Fibroblast of skin of back (primary cell): ENCODE data around the gene CASKIN2.
"Not testable (repeated sequence)": the region's sequence is repeated elsewhere in the genome, so short reads cannot be mapped to it uniquely, and the experiment has no call there.

Experiments
- DNase-seq: peaks from one replicate; pipeline ENCODE4 v3.0.0-alpha.2; 2013

Gene CASKIN2

GRCh38 chr17:75487351-75488070 lies 27.8 kb downstream of the CASKIN2 start:
- DNase-seq: peak; percentile 18

GRCh38 chr17:75486951-75487350 lies 28.4 kb downstream of the CASKIN2 start:
- no peak for DNase-seq

DNA sequence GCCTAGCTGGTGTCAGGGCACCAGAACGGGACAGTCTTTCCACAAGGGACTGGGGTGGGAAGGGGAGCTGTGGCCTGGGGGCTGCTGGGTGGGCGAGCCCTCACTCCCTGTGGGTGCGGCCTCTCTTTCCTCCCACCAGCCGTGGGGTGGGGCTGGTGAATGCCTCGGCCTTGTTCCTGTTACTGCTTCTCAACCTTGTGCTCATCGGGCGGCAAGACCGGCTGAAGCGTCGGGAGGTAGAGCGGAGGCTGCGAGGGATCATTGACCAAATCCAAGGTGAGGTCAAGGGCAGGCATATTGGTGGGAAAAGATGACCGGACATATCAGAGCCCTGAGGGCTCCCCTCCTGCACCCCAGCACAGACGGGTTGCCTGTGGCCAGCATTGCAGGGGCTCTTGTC lies 29.2 kb downstream of the CASKIN2 start:
- DNase-seq: no peak

GRCh38 chr17:75485688-75486087 lies 29.6 kb downstream of the CASKIN2 start:
- no peak for DNase-seq

DNA sequence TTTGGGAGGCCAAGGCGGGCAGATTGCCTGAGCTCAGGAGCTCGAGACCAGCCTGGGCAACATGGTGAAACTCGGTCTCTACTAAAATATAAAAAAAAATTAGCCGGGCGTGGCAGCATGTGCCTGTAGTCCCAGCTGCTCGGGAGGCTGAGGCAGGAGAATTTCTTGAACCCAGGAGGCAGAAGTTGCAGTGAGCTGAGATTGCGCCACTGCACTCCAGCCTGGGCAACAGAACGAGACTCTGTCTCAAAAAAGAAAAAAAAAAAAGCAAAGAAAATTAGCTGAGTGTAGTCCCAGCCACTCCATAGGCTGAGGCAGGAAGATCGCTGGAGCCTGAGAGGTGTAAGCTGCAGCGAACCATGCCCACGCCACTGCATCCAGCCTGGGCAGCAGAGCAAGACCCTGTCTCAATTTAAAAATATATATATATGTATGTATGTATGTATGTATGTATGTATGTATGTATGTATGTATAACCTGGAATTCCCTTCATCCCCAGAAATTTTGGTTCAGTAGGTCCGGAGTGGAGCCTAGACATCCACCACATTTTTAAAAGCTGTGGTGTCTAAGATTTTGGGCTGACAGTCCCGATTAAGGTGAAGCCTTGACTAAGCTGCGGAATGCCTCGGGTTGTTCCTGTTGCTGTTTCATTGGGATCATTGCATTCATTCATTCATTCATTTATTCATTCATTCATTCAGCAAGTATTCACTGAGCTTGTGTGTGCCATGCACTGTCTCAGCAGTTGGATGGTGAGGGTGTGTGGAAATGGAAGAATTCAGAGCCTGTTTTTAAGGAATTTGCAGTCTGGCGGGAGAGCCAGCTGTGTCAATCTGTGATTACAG lies 33.0 kb downstream of the CASKIN2 start:
- no peak for DNase-seq

GRCh38 chr17:75481194-75482068 lies 33.9 kb downstream of the CASKIN2 start:
- DNase-seq: no peak

DNA sequence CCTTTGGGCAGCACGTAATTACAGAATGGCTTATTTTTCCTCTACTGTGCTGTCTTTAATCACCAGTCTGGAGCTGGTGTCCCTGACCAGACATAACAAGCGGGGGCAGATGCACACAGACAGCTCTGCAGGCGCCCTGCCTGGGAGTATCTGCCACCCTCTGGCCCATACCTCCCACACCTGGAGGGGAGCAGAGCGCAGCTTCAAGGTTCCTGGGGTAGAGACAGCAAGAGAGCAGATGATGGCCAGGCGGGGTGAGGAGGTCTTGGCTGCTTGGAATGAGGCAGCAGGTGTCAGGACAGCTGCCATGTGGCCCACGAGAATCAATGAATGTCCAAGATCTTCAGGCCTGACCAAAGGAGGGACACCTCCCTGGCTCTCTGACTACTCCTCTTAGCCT lies 35.1 kb downstream of the CASKIN2 start:
- DNase-seq: no peak

DNA sequence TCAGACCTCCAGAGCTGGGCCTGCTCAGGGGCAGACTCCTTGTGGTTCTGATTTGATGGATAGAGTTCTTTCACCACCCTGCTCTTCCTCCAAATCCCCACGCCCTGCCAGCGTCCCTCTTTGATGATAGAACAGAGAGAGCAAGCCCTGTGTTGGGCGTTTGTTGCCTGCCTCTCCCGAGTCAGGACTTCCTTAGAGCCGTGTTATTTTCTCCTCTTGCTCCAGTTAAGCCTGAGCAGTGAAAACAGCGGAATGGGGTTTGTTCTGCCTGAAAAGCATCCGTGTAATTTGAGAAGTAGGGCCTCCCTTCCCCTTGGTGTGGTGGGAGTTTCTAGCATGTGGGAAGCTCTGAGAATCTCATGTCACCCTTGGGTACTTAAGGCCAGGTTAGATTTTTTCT lies 36.8 kb downstream of the CASKIN2 start:
- no peak for DNase-seq

DNA sequence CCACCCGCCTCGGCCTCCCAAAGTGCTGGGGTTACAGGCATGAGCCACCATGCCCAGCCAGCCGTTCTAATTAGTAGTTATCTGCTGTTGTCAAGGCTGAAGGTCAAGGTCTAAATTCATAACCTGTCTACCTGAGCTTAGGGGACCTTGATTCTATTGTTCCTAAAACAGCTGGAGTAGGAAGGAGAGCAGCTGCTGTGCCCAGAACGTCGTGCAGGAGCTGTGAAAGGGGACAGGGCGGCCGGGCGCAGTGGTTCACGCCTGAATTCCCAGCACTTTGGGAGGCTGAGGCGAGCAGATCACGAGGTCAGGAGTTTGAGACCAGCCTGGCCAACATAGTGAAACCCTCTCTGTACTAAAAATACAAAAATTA lies 37.9 kb downstream of the CASKIN2 start:
- not testable (repeated sequence) for DNase-seq

DNA sequence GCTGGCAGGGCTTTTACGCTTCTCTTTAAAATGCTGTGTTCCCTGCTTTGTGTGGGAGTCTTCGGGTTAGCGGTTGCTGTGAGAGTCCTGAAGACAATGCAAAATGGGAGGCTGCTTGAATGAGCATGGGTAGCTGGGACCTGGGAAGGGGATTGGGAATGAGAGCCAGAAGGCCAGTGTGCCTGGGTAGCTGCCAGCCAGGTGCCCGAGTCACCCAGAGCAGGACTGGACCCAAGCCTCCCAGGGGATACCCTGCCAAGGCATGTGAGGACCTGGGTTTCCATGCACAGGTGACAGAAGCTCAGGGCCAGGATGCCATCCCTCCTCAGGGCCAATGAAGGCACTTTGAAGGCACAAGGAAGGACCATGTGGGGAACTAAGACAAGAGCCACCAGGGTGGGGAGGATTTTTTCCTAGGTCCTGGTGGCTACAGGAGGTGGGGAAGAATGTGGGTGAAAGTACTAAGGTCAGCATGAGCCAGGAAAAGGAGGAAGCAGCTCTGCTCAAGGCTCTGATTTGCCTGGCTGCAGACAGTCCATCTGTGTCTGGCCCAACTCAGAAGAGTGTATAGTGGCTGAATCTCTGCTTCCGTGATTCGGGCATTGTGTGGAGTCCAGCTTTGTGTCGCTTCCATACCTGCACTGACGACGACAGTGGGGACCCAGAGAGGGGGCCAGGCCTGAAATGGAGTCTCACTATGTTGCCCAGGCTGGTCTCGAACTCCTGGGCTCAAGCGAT lies 38.4 kb downstream of the CASKIN2 start:
- DNase-seq: no peak

DNA sequence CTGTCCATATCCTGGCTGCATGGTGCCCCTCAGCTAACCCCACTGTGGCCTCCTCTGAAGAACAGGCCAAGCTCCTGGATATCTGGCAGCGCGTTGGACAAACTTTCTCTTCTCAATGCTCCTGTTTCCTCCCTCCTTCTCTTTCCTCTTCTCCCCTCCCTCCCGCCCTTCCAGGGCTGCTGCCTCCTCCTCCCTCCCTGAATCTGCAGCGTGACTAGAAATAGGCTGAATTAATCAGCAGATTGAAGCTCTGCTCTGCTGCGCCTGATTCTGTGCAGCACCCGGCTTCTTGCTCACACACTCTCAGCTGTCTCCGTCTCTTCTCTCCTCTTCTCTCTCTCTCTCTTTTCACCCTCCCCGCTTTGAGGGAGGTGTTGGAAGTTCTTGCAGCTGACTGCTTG lies 39.1 kb downstream of the CASKIN2 start:
- DNase-seq: peak; percentile 50

GRCh38 chr17:75475851-75476250 lies 39.5 kb downstream of the CASKIN2 start:
- peak; percentile 53 for DNase-seq

DNA sequence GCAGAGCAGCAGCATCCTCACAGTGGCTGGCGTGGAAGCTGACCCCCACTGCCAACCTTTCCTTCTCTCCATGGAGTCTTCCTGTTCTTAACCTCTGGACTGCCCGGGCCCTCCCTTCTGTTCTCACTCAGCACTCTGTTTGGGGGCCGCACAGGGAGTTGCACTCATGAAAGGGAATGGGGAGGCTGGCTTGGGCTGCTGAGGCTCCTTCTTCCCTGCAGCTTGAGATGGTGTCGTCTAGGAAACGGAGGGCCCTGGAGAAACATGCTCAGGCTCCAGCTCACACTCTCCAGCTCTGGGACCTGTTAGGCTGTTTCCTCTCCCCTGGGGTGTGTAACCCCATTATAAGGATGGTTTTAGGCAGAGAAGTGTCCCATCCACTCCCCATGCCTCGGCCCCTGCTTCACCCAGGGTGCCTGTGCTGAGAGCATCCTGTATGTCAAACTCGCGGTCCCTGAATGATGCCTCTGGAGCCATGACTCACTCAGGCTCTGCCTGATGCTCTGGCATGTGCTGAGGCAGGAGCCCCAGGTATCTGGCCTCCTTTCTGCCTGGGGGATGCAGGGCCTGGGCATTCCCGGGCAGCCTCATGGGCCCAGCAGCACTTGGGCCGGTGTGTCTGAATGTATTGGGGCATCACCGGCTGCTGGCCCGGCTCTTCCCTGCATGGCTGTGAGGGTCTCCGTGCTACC lies 40.0 kb downstream of the CASKIN2 start:
- DNase-seq: peak; percentile 47

DNA sequence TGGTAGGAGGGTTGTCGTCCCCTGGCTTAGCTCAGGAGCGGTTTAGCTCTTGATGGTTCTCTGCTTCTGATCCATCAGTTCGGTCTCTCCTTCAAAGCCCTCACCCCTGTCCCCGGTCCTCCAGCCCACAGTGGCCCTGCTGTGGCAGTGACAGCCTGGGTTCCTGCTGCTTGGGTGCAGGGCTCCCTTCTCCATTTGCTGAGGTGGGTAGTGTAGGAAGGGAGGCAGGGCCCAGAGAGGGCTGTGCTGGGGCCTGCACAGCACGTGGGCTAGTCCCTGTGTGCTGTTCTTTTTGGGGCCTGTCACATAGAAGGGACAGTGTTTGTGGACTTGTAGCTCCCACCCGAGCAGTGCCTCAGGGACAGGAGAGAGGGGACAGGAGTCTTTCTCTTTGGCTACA lies 40.6 kb downstream of the CASKIN2 start:
- DNase-seq: no peak

- DNase-seq: no peak
Measured at GRCh38 chr17:75473246-75473645, 42.1 kb downstream of the CASKIN2 start.

- no peak for DNase-seq
Measured at GRCh38 chr17:75472119-75472518, 43.2 kb downstream of the CASKIN2 start.

DNA sequence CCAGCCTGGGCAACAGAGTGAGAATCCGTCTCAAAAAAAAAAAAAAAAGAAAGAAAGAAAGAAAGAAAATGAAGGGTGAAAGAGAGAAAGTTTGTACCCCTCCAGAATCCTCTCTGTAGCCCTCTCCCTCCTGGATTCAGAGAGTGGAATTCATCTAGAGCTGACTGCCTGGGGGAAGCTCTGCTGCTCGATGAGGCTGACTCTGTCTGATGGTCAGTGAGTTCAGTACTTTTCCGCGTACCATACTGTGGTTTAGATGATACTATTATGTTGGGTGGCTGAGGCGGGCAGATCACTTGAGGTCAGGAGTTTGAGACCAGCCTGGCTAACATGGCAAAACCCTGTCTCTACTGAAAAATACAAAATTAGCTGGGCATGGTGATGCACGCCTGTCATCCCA lies 44.1 kb downstream of the CASKIN2 start:
- no peak for DNase-seq

DNA sequence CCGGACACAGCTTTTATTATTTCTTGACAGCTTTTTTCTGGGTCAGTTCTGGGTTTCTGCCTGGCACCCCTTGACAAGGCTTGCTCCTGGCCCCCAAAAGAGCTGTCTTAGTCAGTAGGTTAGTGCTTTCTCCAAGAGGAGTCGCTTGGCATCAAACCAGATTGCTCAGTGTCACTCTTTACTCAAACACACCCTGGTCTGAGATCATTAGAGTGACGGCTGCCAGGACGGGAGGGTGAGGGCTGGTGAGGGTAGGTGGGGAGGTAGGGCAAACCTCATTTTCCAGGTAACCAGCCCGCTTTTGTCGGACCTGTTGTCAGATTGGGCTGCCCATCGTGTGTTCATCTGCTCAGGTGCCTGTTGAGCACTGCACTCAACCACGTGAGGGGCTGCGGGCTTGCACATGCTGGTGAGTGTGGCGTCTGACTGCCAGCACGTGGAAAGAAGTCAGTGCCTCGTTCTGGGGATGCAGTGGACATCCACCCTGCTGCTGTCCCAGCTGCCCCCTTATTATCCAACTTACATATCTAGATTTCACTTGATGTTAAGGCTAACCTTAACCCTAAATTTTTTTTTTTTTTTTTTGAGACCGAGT lies 46.5 kb downstream of the CASKIN2 start:
- DNase-seq: no peak

GRCh38 chr17:75468291-75468754 lies 47.0 kb downstream of the CASKIN2 start:
- DNase-seq: no peak

GRCh38 chr17:75465039-75465438 lies 50.3 kb downstream of the CASKIN2 start:
- no peak for DNase-seq

DNA sequence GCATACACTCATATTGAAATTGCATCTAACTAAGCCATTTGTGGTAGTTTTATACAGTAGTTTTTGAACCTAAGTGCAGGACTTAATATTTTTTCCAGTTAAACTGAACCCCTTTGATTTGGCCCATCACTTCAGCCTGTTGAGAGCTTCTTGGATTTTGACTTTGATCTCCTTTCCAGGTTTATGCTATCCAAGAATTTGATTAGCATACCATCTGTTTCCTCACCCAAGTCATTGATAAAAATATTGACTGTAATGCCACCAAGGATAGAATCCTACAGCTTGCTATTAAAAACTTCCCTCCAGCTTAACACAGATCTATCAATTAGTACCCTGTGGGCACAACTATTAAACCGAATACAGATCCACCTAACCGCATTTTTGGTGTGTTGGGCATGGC lies 51.7 kb downstream of the CASKIN2 start:
- DNase-seq: no peak
